RWPE2 (cell line): ENCODE measurements around the gene PKIB.

Source experiments
- ATAC-seq: fragments of 200-7000 bp; cut with Tn5 transposase; 3 replicates; pipeline ENCODE4 v1.9.1; 2021; ENCODE audit warnings: low read depth
- DNase-seq: peaks from one replicate; pipeline ENCODE4 v3.0.0-alpha.2; 2020; ENCODE audit warnings: low spot score
- H3K27ac ChIP-seq: fragments of 450-650 bp; 2 replicates; pipeline ENCODE4 v1.5.1; 2017; ENCODE audit warnings: mild to moderate bottlenecking; ENCODE audit not compliant: poor library complexity, severe bottlenecking
- H3K27me3 ChIP-seq: fragments of 250-450 bp; sonication (Bioruptor Pico); 2 replicates; pipeline ENCODE4 v1.5.1; 2021; ENCODE audit warnings: mild to moderate bottlenecking, moderate library complexity; ENCODE audit not compliant: insufficient read depth, poor library complexity, severe bottlenecking
- H3K36me3 ChIP-seq: fragments of 250-450 bp; sonication (Bioruptor Pico); 2 replicates; pipeline ENCODE4 v1.5.1; 2020; ENCODE audit warnings: low read depth, mild to moderate bottlenecking, moderate library complexity
- H3K4me1 ChIP-seq: fragments of 250-450 bp; sonication (Bioruptor Pico); 2 replicates; pipeline ENCODE4 v1.5.1; 2021; ENCODE audit warnings: mild to moderate bottlenecking, moderate library complexity; ENCODE audit not compliant: insufficient read depth, poor library complexity, severe bottlenecking
- H3K4me3 ChIP-seq: fragments of 250-450 bp; sonication (Bioruptor Pico); 2 replicates; pipeline ENCODE4 v1.5.1; 2021; ENCODE audit warnings: mild to moderate bottlenecking, moderate library complexity; ENCODE audit not compliant: severe bottlenecking
- H3K9me3 ChIP-seq: fragments of 250-450 bp; sonication (Bioruptor Pico); 2 replicates; pipeline ENCODE4 v1.5.1; 2021; ENCODE audit warnings: mild to moderate bottlenecking, moderate library complexity; ENCODE audit not compliant: severe bottlenecking
- CTCF ChIP-seq: fragments of 450-650 bp; IDR thresholded peaks from one replicate; pipeline ENCODE4 v1.5.1; 2017; ENCODE audit warnings: mild to moderate bottlenecking, moderate library complexity; ENCODE audit not compliant: poor library complexity, severe bottlenecking

The PKIB gene

GRCh38 chr6:122609881-122610689, at the start of gene PKIB:
TSS of gene PKIB (plus strand) at chr6:122610405. CDS start at chr6:122717795, 107,390 bp downstream.
- peak; percentile 99 for ATAC-seq
- H3K27me3 ChIP-seq = no peaks in the 10 kb centered on the region
- H3K4me3 ChIP-seq = peak within 1 kb of the TSS; percentile 40
- no peaks in the 10 kb centered on the region for H3K36me3 ChIP-seq
- DNase-seq = peak; percentile 81
- H3K27ac ChIP-seq = no peak within 1 kb of the TSS
- no peaks in the 10 kb centered on the region for H3K4me1 ChIP-seq
- no peaks in the 10 kb centered on the region for H3K9me3 ChIP-seq
- peak; percentile 72 for TF ChIP-seq CTCF

- no peak overlapping the region for H3K4me3 ChIP-seq
- H3K27ac ChIP-seq = no peak overlapping the region
- no peaks in the 10 kb centered on the region for H3K36me3 ChIP-seq
- ATAC-seq = no peak
- no peaks in the 10 kb centered on the region for H3K27me3 ChIP-seq
- no peaks in the 10 kb centered on the region for H3K9me3 ChIP-seq
- H3K4me1 ChIP-seq = no peaks in the 10 kb centered on the region
- no peak for DNase-seq
- TF ChIP-seq CTCF = no peak
Observed at GRCh38 chr6:122563364-122564052, 46.7 kb upstream of the PKIB start.

- DNase-seq = no peak
- no peak for TF ChIP-seq CTCF
- Histone ChIP-seq H3K4me3 (no peak overlapping the region), H3K36me3 (no peaks in the 10 kb centered on the region), H3K27me3 (no peaks in the 10 kb centered on the region), H3K9me3 (no peaks in the 10 kb centered on the region), H3K4me1 (no peaks in the 10 kb centered on the region), H3K27ac (no peak overlapping the region)
- no peak for ATAC-seq
Observed at GRCh38 chr6:122564230-122564629, 46.0 kb upstream of the PKIB start.

- DNase-seq = no peak
- H3K36me3 ChIP-seq = no peaks in the 10 kb centered on the region
- TF ChIP-seq CTCF = no peak
- no peaks in the 10 kb centered on the region for H3K9me3 ChIP-seq
- no peaks in the 10 kb centered on the region for H3K4me1 ChIP-seq
- no peak overlapping the region for H3K4me3 ChIP-seq
- no peaks in the 10 kb centered on the region for H3K27me3 ChIP-seq
- no peak for ATAC-seq
- H3K27ac ChIP-seq = no peak overlapping the region
Observed at GRCh38 chr6:122565708-122566107, 44.5 kb upstream of the PKIB start.
